ENCODE data around the gene LMNTD2.

The LMNTD2 gene

DNA sequence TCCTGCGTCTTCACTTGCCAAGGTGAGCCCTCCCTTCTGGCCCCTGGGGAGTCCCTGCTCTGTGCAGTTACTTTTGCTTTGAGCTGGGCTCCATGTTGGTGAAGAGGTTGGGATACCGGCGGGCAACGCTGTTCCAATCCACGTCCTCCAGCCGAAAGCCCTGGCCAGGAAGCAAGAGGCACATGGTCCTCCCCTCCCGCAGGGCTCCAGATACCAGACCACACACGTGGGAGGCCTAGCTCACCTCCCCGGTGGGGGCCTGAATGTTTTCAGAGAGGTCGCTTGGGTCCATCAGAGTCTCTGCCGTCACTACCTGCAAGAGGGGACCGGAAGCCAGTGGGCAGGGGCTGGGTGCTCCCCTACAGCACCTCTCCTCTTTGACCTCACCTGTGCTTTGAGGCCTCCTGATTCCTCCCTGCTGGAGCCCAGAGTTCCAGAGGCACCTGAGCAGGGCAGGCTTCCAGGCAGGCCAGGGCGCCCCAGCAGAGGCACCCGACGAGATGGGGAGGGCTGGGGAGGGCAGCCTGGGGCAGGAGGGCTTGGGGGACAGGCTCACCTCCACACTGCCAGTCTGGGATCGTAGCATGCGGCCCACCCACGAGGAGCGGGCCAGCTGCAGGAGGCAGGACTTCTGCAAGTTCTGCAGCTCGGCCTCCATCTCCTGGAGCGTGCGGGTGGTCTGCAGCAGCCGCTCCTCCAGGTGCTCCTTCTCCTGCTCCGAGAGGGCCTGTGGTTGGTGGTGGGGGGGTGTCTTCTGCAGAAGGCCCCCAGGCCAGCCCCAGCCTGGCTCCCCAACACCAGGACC is 3.0 kb downstream of the LMNTD2 start:
- Histone ChIP-seq H3K9me3 (ENCODE audit: control insufficient read depth, low read length) (no peaks in the 10 kb centered on the region), H3K4me1 (ENCODE audit: control insufficient read depth, insufficient read depth, low read length, poor library complexity, severe bottlenecking) (no peaks in the 10 kb centered on the region), H3K4me3 (ENCODE audit: extremely low read depth, insufficient read depth, low read length, poor library complexity, severe bottlenecking) (no peak overlapping the region), H3K36me3 (ENCODE audit: control insufficient read depth, insufficient read depth, low read length) (no peaks in the 10 kb centered on the region), H3K27ac (ENCODE audit: low read depth, low read length, severe bottlenecking) (no peak overlapping the region)
- WGBS, 2 experiments (ENCODE audit: insufficient coverage in 2 of 2) = 83% methylated on average over 18 to 19 of the region's 24 CpGs

DNA sequence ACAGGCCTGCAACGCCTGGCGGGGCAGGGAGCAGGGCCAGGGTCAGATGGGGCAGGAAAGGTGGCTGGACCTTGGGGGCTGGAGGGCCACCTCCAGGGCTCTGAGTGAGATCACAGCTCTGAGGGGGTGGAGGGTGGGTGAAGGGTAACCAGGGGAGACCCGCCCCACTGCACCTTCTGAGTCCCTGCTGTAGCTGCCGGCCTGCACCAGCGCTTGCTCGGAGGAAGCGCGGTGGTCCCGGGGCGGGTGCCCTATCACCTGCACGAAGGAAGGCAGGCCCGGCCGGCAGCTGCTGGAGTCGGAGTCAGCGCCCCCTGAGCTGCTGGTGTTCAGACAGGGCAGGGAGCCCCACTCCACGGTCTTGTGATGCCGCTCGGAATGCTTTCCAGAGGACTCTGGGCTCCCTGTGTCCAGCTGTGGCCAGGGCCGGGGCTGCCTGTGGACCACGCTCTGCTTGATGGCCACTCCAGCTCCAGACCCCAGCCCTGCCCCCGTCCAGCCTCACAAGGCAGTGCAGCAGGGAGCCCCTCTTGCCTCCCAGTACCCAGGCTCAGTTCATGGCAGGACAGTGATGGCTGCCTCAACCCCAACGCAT is 3.8 kb downstream of the LMNTD2 start:
- 78 to 79% methylated on average over 20 to 22 of the region's 22 CpGs for WGBS, 2 experiments (ENCODE audit: insufficient coverage in 2 of 2)
- Histone ChIP-seq H3K9me3 (ENCODE audit: control insufficient read depth, low read length) (no peaks in the 10 kb centered on the region), H3K36me3 (ENCODE audit: control insufficient read depth, insufficient read depth, low read length) (no peaks in the 10 kb centered on the region), H3K4me3 (ENCODE audit: extremely low read depth, insufficient read depth, low read length, poor library complexity, severe bottlenecking) (no peak overlapping the region), H3K4me1 (ENCODE audit: control insufficient read depth, insufficient read depth, low read length, poor library complexity, severe bottlenecking) (no peaks in the 10 kb centered on the region), H3K27ac (ENCODE audit: low read depth, low read length, severe bottlenecking) (no peak overlapping the region)

GRCh38 chr11:555780-556661 is 4.5 kb downstream of the LMNTD2 start:
- Histone ChIP-seq H3K4me1 (ENCODE audit: control insufficient read depth, insufficient read depth, low read length, poor library complexity, severe bottlenecking) (no peaks in the 10 kb centered on the region), H3K36me3 (ENCODE audit: control insufficient read depth, insufficient read depth, low read length) (no peaks in the 10 kb centered on the region), H3K4me3 (ENCODE audit: extremely low read depth, insufficient read depth, low read length, poor library complexity, severe bottlenecking) (peak overlapping the region; percentile 30), H3K27ac (ENCODE audit: low read depth, low read length, severe bottlenecking) (no peak overlapping the region), H3K9me3 (ENCODE audit: control insufficient read depth, low read length) (no peaks in the 10 kb centered on the region)
- WGBS, 2 experiments (ENCODE audit: insufficient coverage in 2 of 2) = 7% methylated on average over 76 to 86 of the region's 104 CpGs

- Histone ChIP-seq H3K4me3 (ENCODE audit: extremely low read depth, insufficient read depth, low read length, poor library complexity, severe bottlenecking) (peak overlapping the region; percentile 30), H3K36me3 (ENCODE audit: control insufficient read depth, insufficient read depth, low read length) (no peaks in the 10 kb centered on the region), H3K4me1 (ENCODE audit: control insufficient read depth, insufficient read depth, low read length, poor library complexity, severe bottlenecking) (no peaks in the 10 kb centered on the region), H3K27ac (ENCODE audit: low read depth, low read length, severe bottlenecking) (no peak overlapping the region), H3K9me3 (ENCODE audit: control insufficient read depth, low read length) (no peaks in the 10 kb centered on the region)
- 1 to 3% methylated on average over 33 to 46 of the region's 57 CpGs for WGBS, 2 experiments (ENCODE audit: insufficient coverage in 2 of 2)
Observed at GRCh38 chr11:555227-555779, 5.2 kb downstream of the LMNTD2 start.

DNA sequence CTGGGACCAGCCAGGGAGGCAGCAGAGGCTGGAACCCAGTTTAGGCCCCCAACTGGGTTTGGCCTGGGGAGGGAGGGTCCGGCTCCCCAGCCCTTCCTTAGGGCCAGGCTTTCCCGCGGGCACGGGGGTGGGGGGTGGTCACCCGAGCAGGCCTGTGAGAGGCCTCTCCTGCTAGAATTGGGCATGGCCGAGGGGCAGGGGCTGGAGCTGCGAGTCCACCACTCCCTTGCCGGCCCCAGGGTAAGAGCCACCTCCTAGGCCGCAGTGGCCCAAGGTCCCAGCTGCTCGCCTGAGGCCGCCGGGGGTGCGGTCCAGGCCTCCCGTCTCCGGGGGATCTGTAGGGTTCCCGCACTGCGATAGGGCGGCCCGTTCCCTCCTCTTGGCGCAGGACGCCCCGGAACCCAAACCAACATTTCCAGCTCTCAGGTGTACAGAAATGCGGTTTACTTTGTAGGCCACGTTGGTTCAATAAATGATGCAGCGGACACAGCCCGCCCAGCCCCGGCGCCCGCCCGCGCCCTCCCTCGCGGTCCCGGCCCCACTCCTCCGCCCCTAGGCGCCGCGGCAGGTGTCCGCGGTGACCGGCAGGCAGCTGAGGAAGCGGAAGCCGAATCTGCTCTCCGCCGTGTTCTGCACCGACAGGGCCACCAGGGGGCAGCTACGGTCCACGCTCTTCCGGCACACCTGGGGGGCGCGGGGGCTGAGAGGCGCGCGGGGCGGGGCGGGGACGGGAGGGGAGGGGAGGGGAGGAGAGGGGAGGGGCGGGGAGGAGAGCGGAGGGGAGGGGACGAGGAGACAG is 5.9 kb downstream of the LMNTD2 start:
- WGBS, 2 experiments (ENCODE audit: insufficient coverage in 2 of 2) = 18 to 22% methylated on average over 25 to 31 of the region's 60 CpGs
- Histone ChIP-seq H3K4me1 (ENCODE audit: control insufficient read depth, insufficient read depth, low read length, poor library complexity, severe bottlenecking) (no peaks in the 10 kb centered on the region), H3K36me3 (ENCODE audit: control insufficient read depth, insufficient read depth, low read length) (no peaks in the 10 kb centered on the region), H3K27ac (ENCODE audit: low read depth, low read length, severe bottlenecking) (no peak overlapping the region), H3K4me3 (ENCODE audit: extremely low read depth, insufficient read depth, low read length, poor library complexity, severe bottlenecking) (no peak overlapping the region), H3K9me3 (ENCODE audit: control insufficient read depth, low read length) (no peaks in the 10 kb centered on the region)

DNA sequence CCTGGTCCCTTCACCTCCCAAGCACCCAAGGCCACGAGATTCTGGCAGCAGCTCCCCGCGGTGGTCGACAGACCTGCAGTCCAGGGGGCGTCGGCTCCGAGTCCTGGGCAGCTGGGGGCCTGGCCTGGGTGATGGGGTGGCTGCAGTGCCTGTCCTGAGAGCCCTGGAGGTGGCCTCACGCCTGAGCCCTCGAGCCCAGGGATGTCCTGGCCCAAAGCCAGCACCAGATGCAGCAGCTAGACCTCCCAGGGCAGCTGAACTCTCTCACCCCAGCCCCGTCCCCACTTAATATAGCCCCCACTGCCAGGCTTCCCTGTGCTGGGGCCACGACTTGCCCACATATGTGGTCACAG is 6.6 kb downstream of the LMNTD2 start:
- Histone ChIP-seq H3K9me3 (ENCODE audit: control insufficient read depth, low read length) (no peaks in the 10 kb centered on the region), H3K27ac (ENCODE audit: low read depth, low read length, severe bottlenecking) (no peak overlapping the region), H3K4me1 (ENCODE audit: control insufficient read depth, insufficient read depth, low read length, poor library complexity, severe bottlenecking) (no peaks in the 10 kb centered on the region), H3K36me3 (ENCODE audit: control insufficient read depth, insufficient read depth, low read length) (no peaks in the 10 kb centered on the region), H3K4me3 (ENCODE audit: extremely low read depth, insufficient read depth, low read length, poor library complexity, severe bottlenecking) (no peak overlapping the region)
- 75 to 86% methylated on average over 7 to 9 of the region's 11 CpGs for WGBS, 2 experiments (ENCODE audit: insufficient coverage in 2 of 2)

DNA sequence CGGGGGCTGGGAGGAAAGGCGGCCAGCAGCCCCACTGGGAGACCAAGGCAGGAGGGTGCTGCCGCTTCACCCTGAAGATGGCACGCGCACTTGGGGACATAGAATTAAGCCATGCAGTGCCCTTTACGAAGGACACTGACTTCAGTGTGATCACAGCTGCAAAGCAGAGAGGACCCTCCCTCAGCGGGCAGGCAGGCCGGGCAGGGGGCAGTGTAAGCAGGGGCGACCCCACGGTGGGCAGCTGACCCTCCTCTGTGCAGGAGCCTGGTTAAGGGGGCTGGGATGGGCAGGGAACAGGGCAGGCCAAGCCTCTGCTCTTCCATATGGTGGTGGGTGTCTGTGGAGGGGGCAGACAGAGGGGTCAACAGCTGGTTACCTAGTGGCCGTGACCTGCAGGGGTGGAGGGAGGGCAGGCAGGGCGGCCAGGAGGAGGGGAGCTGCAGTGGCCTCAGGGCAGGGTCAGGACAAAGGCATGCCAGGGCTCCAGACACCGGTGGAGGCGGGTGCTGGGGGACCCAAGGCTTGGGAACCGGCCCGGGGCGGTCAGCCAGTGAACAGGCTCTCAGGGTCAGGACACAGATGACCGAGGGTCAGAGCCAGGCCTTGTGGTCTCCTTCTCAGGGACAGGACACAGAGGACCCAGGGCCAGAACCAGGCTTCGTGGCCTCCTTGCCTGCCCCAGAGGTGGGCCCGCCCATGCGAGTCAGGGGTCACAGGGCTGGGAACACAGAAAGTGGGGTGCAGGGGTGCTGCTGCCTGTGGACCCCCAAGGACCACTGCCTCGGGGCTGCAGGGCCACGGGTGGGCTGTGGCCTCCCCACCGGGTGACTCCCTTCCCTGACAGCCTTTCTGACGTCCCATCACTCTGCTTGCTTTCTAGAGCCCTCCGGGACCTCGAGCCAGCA is 7.2 kb downstream of the LMNTD2 start:
- H3K27ac ChIP-seq (ENCODE audit: low read depth, low read length, severe bottlenecking) = no peak overlapping the region
- H3K4me3 ChIP-seq (ENCODE audit: extremely low read depth, insufficient read depth, low read length, poor library complexity, severe bottlenecking) = no peak overlapping the region
- no peaks in the 10 kb centered on the region for H3K36me3 ChIP-seq (ENCODE audit: control insufficient read depth, insufficient read depth, low read length)
- WGBS, 2 experiments (ENCODE audit: insufficient coverage in 2 of 2) = 89 to 90% methylated on average over 21 to 27 of the region's 27 CpGs
- no peaks in the 10 kb centered on the region for H3K4me1 ChIP-seq (ENCODE audit: control insufficient read depth, insufficient read depth, low read length, poor library complexity, severe bottlenecking)
- no peaks in the 10 kb centered on the region for H3K9me3 ChIP-seq (ENCODE audit: control insufficient read depth, low read length)

DNA sequence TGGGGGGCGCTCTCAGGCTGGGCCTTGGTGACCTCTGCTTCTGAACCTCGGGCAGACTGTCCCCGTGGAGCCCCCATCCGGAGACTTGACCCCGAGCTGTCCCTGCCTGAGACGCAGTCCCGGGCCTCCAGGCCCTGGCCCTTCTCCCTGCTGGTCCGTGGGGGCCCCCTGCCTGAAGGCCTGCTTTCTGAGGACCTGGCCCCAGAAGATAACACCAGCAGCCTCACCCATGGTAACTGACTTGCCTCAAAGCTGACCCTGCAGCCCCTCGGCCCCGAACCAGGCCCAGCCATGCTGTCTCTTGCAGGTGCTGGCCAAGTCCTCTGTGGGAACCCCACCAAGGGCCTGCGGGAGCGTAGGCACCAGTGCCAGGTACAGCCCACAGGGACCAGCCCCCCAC is 8.9 kb downstream of the LMNTD2 start:
- Histone ChIP-seq H3K27ac (ENCODE audit: low read depth, low read length, severe bottlenecking) (no peak overlapping the region), H3K4me1 (ENCODE audit: control insufficient read depth, insufficient read depth, low read length, poor library complexity, severe bottlenecking) (no peaks in the 10 kb centered on the region), H3K9me3 (ENCODE audit: control insufficient read depth, low read length) (no peaks in the 10 kb centered on the region), H3K4me3 (ENCODE audit: extremely low read depth, insufficient read depth, low read length, poor library complexity, severe bottlenecking) (no peak overlapping the region), H3K36me3 (ENCODE audit: control insufficient read depth, insufficient read depth, low read length) (no peaks in the 10 kb centered on the region)
- 91 to 98% methylated on average over 5 to 11 of the region's 12 CpGs for WGBS, 2 experiments (ENCODE audit: insufficient coverage in 2 of 2)

DNA sequence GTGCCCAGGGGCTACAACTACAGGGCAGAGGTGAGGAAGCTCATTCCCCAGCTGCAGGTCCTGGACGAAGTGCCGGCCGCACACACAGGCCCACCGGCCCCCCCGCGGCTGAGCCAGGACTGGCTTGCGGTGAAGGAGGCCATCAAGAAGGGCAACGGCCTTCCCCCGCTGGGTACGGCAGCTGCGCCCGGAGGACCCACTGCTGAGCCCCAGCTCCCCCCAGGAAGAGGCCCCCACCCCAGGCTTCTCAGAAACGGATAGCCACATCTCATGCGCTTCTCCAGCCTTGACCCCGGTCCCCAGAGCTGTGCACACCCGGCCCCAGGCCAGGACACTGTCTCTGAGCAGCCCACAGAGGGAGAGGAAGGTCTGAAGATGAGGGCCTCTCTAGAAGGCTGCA is 9.4 kb downstream of the LMNTD2 start:
- 85 to 93% methylated on average over 12 of the region's 16 CpGs for WGBS, 2 experiments (ENCODE audit: insufficient coverage in 2 of 2)
- Histone ChIP-seq H3K27ac (ENCODE audit: low read depth, low read length, severe bottlenecking) (no peak overlapping the region), H3K4me3 (ENCODE audit: extremely low read depth, insufficient read depth, low read length, poor library complexity, severe bottlenecking) (no peak overlapping the region), H3K4me1 (ENCODE audit: control insufficient read depth, insufficient read depth, low read length, poor library complexity, severe bottlenecking) (no peaks in the 10 kb centered on the region), H3K36me3 (ENCODE audit: control insufficient read depth, insufficient read depth, low read length) (no peaks in the 10 kb centered on the region), H3K9me3 (ENCODE audit: control insufficient read depth, low read length) (no peaks in the 10 kb centered on the region)
